GM12873 (cell line): ENCODE data around the gene TSPAN8.

Source experiments
- TF ChIP-seq, protein P1 (sequence below): IDR thresholded peaks from 2 replicates; pipeline ENCODE4 v1.5.1; 2012; ENCODE audit warnings: low read depth, mild to moderate bottlenecking, moderate library complexity, low read length, control low read depth; ENCODE audit not compliant: insufficient read depth; ENCODE audit errors: missing control alignments

Gene TSPAN8

DNA sequence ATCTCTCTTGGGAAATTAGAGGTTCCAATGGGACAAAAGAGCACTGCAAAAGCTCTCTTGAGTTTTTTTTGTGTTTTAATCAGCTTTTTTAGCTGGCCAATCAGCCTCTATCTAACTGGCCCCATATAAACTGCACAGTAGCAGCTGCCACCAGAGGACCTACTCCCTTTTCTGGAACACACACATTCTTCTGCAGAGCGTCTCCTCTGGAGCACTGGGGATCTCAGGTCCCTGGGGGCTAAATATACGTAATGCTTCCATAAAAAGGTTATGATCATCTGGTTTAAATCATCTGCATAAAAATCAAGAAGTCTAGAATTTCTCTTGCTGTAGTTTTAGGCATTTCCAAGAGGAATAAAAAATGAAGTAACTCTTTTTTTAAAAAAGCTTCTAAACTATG lies 32.3 kb downstream of the TSPAN8 start:
- TF ChIP-seq, protein P1, sequence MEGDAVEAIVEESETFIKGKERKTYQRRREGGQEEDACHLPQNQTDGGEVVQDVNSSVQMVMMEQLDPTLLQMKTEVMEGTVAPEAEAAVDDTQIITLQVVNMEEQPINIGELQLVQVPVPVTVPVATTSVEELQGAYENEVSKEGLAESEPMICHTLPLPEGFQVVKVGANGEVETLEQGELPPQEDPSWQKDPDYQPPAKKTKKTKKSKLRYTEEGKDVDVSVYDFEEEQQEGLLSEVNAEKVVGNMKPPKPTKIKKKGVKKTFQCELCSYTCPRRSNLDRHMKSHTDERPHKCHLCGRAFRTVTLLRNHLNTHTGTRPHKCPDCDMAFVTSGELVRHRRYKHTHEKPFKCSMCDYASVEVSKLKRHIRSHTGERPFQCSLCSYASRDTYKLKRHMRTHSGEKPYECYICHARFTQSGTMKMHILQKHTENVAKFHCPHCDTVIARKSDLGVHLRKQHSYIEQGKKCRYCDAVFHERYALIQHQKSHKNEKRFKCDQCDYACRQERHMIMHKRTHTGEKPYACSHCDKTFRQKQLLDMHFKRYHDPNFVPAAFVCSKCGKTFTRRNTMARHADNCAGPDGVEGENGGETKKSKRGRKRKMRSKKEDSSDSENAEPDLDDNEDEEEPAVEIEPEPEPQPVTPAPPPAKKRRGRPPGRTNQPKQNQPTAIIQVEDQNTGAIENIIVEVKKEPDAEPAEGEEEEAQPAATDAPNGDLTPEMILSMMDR = no peak

DNA sequence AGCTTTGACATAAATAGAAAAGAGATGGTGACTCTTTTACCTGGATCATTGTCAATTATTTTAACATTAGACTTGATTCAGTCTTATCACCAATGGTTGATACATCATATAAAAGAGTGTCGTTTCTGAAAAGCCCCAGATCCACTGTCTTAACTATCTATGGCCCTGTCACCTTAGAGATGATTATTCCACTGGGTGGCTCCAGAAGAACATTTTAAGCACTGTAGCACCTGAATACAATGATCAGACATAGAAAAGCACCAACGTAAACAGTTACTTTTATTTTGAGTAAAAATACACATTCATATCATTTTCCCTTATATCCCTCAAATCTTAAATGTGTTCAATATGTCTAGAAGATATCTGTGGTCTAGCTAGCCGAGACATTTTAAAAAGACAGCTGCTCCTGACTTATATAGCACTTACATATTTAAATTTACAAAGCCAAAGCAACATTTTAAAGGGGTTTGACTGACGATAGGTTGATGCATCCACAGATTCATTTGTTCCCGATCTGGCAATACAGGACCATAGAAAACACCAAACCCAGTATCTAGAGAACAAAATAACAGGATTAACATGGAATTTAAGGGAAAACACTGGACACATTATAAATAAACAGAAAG lies 32.9 kb downstream of the TSPAN8 start:
- TF ChIP-seq, protein P1 = no peak

DNA sequence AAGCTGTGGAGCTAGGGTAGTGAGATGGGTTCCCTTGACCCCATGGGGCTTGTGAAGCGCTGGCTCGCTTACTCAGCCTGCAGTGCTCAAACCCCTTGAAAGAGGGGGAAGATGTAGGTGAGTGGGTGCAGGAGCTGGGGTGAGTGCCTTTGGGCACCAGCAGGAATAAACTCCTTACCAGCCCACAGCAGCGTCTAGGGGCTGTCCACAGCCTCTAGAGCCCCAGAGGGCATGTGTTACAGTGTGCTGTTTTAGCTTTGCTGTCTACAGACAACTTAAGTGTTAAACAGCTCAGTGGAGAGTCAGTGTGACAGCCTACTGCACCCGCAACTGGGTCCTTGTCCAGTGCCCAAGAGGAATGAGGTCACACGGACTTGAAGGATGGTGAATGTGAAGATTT lies 48.0 kb downstream of the TSPAN8 start:
- TF ChIP-seq, protein P1 = no peak

DNA sequence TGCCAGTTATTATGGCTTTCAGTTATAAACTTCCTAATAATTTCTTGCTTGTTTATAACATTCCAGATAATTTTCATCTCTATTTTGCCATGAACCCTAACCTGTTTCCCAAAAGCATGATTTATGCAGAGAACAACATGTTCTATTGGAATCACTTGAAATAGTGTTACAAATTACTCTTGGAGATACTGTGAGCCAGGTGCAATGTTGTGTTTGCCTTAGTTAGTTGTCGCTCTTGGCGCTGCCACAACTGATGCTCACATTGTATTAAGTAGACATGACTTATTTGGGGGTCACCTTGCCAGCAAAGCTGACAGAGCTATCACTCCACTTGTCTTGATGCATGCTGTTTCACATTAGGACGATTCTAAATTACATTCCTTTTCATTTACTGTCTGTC lies 49.4 kb downstream of the TSPAN8 start:
- TF ChIP-seq, protein P1 = no peak

DNA sequence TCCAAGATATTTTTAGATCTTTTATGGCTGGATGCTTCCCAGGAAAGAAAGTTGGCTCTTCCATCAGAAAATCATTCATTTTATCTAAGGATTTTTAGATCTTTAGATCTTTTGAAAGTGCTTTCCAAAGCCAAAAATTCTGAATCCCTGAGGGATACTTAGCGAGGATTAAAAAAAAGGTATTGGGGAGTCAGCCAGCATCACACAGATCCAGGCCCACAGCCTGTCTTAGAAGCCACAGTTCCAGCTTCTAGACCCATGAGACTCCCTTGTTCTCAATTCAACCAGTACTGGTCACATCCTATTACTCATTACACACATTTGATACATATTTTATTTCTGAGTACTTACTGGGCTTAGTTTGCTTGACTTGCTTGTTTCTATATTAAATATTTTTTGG lies 49.9 kb downstream of the TSPAN8 start:
- TF ChIP-seq, protein P1 = no peak

DNA sequence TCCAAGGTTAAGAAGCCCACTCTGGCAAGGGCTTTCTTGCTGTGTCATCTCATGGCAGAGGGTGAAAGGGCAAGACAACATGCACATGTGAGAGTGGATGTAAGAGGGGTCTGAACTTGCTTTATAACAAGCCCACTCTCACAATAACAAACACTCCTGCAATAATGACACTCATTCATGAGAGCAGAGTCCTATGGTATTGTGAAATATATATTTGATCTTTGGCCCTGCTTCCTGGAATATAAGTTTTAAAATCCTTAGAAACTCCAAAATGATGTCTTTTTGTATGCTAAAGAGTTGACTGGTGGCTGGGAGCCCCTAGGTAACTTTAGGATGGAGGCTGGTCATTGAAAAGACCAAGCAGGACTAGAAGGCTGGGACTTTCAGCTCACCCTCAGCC lies 51.8 kb downstream of the TSPAN8 start:
- TF ChIP-seq, protein P1 = no peak

DNA sequence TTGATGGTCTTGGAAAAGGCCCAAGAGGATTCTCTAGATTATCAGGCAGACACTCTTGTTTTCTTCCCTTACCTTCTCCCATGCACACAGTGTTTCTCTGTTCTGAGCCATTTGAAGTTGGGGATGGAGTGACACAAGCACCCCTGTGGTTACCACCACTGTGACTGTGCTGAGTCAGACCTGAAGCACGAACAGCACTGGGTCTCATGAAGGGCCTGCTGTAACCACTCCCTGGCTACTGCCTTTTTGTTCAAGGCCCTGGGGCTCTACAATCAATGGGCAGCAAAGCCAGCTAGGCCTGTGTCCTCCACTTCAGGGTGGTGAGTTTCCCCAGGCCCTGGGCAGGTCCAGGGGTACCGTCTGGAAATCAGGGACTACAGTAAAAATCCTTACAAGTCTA lies 65.5 kb downstream of the TSPAN8 start:
- TF ChIP-seq, protein P1 = no peak
